Ramos (cell line): ENCODE measurements around the gene ARHGDIB.

ENCODE experiments used
- in situ Hi-C: fragments of 300-500 bp; cut with MboI; formaldehyde crosslinking; loops from one replicate; pipeline ENCODE4 v1.14.3; 2022; ENCODE audit warnings: low sequenced_read_pairs; ENCODE audit not compliant: unreplicated experiment

The ARHGDIB gene

GRCh38 chr12:14984766-14985285 is 23.4 kb upstream of the ARHGDIB start:
- in situ Hi-C loops = no loop called here

GRCh38 chr12:14984036-14984435 is 22.6 kb upstream of the ARHGDIB start:
- in situ Hi-C loops = no loop called here

- in situ Hi-C loops = no loop called here
These were observed 21.6 kb upstream of the ARHGDIB start for GRCh38 chr12:14982991-14983390.

GRCh38 chr12:14982562-14982961 is 21.2 kb upstream of the ARHGDIB start:
- in situ Hi-C loops = no loop called here

GRCh38 chr12:14981049-14981448 is 19.6 kb upstream of the ARHGDIB start:
- in situ Hi-C loops = no loop called here

- in situ Hi-C loops = no loop called here
These were observed 18.1 kb upstream of the ARHGDIB start for GRCh38 chr12:14979468-14979867.

GRCh38 chr12:14976658-14977057 is 15.3 kb upstream of the ARHGDIB start:
- in situ Hi-C loops = no loop called here

GRCh38 chr12:14975457-14975856 is 14.1 kb upstream of the ARHGDIB start:
- in situ Hi-C loops = no loop called here

GRCh38 chr12:14974633-14975032 is 13.2 kb upstream of the ARHGDIB start:
- in situ Hi-C loops = loop anchor here (25.0 kb wide), 1 partner anchor 712 kb away; no protein-coding TSS in a partner anchor

GRCh38 chr12:14972816-14973215 is 11.4 kb upstream of the ARHGDIB start, which contains the start of gene PDE6H:
TSS of gene PDE6H (plus strand) at chr12:14973042. CDS start at chr12:14978013, 4,971 bp downstream.
- in situ Hi-C loops = loop anchor here (25.0 kb wide), 1 partner anchor 711 kb away; no protein-coding TSS in a partner anchor

GRCh38 chr12:14970473-14970872 is 9.1 kb upstream of the ARHGDIB start:
- in situ Hi-C loops = loop anchor here (25.0 kb wide), 1 partner anchor 708 kb away; no protein-coding TSS in a partner anchor

- in situ Hi-C loops = loop anchor here (25.0 kb wide), 1 partner anchor 706 kb away; no protein-coding TSS in a partner anchor
These were observed 7.1 kb upstream of the ARHGDIB start for GRCh38 chr12:14968478-14968877.

- in situ Hi-C loops = loop anchor here (25.0 kb wide), 1 partner anchor 703 kb away; no protein-coding TSS in a partner anchor
These were observed 3.8 kb upstream of the ARHGDIB start for GRCh38 chr12:14965221-14965620.

GRCh38 chr12:14964406-14964805 is 3.0 kb upstream of the ARHGDIB start:
- in situ Hi-C loops = loop anchor here (25.0 kb wide), 1 partner anchor 702 kb away; no protein-coding TSS in a partner anchor

- in situ Hi-C loops = loop anchor here (25.0 kb wide), 1 partner anchor 701 kb away; no protein-coding TSS in a partner anchor
These were observed 2.1 kb upstream of the ARHGDIB start for GRCh38 chr12:14963520-14963919.

- in situ Hi-C loops = loop anchor here (25.0 kb wide), 1 partner anchor 700 kb away; no protein-coding TSS in a partner anchor
These were observed 1.4 kb upstream of the ARHGDIB start for GRCh38 chr12:14962797-14963196.

- in situ Hi-C loops = loop anchor here (25.0 kb wide), 1 partner anchor 700 kb away; no protein-coding TSS in a partner anchor
These were observed 745 bp upstream of the ARHGDIB start for GRCh38 chr12:14962153-14962539.

- in situ Hi-C loops = loop anchor here (25.0 kb wide), 1 partner anchor 699 kb away; no protein-coding TSS in a partner anchor
These were observed 594 bp downstream of the ARHGDIB start for GRCh38 chr12:14960548-14961465.

GRCh38 chr12:14959916-14960496 is 1.4 kb downstream of the ARHGDIB start:
- in situ Hi-C loops = loop anchor here (25.0 kb wide), 1 partner anchor 698 kb away; no protein-coding TSS in a partner anchor

GRCh38 chr12:14959463-14959862 is 1.9 kb downstream of the ARHGDIB start:
- in situ Hi-C loops = loop anchor here (25.0 kb wide), 1 partner anchor 697 kb away; no protein-coding TSS in a partner anchor
